H9 (cell line): ENCODE measurements around the gene HS3ST1. TPM values are rescaled to one million over a fixed set of nuclear protein-coding genes. Genes with fewer than 3 reads are reported as not detected.

Experiments
- DNase-seq: peaks from one replicate; pipeline ENCODE4 v3.0.0-alpha.2; 2017
- H2AFZ ChIP-seq: one replicate; pipeline ENCODE4 v1.6.1; 2013; ENCODE audit warnings: mild to moderate bottlenecking, low read length, control low read depth, moderate library complexity
- H2AK5ac ChIP-seq: 2 replicates; pipeline ENCODE4 v1.6.1; 2013; ENCODE audit warnings: low read length, control low read depth, mixed read lengths; ENCODE audit not compliant: insufficient read length
- H2BK120ac ChIP-seq: one replicate; pipeline ENCODE4 v1.6.1; 2013; ENCODE audit warnings: low read depth, mild to moderate bottlenecking, low read length, control low read depth, inconsistent platforms; ENCODE audit not compliant: poor library complexity, severe bottlenecking
- H2BK12ac ChIP-seq: 2 replicates; pipeline ENCODE4 v1.6.1; 2013; ENCODE audit warnings: low read length, control low read depth, mixed read lengths, low read depth; ENCODE audit not compliant: insufficient read length
- H2BK15ac ChIP-seq: 2 replicates; pipeline ENCODE4 v1.6.1; 2013; ENCODE audit warnings: low read depth, low read length, control low read depth
- H2BK20ac ChIP-seq: one replicate; pipeline ENCODE4 v1.6.1; 2013; ENCODE audit warnings: low read depth, mild to moderate bottlenecking, low read length, control low read depth, inconsistent platforms; ENCODE audit not compliant: poor library complexity, severe bottlenecking
- H2BK5ac ChIP-seq: 2 replicates; pipeline ENCODE4 v1.6.1; 2013; ENCODE audit warnings: low read length, control low read depth, mixed read lengths; ENCODE audit not compliant: insufficient read length
- H3K14ac ChIP-seq: 2 replicates; pipeline ENCODE4 v1.6.1; 2013; ENCODE audit warnings: low read length, control low read depth; ENCODE audit not compliant: insufficient read depth
- H3K18ac ChIP-seq: 2 replicates; pipeline ENCODE4 v1.6.1; 2013; ENCODE audit warnings: low read depth, mild to moderate bottlenecking, mixed read lengths, low read length, control low read depth; ENCODE audit not compliant: insufficient read length
- H3K23ac ChIP-seq: 2 replicates; pipeline ENCODE4 v1.6.1; 2013; ENCODE audit warnings: low read length, control low read depth, mixed read lengths, low read depth; ENCODE audit not compliant: insufficient read length
- H3K23me2 ChIP-seq: 2 replicates; pipeline ENCODE4 v1.6.1; 2013; ENCODE audit warnings: low read depth, mild to moderate bottlenecking, mixed read lengths, low read length, control low read depth; ENCODE audit not compliant: insufficient read length, poor library complexity, severe bottlenecking
- H3K27ac ChIP-seq: 2 replicates; pipeline ENCODE4 v1.5.1; 2013; ENCODE audit warnings: low read length, control low read depth, mixed read lengths, low read depth; ENCODE audit not compliant: insufficient read length
- H3K27me3 ChIP-seq: 2 replicates; pipeline ENCODE4 v1.6.1; 2013; ENCODE audit warnings: low read length, control low read depth, inconsistent platforms; ENCODE audit not compliant: insufficient read depth
- H3K4ac ChIP-seq: 2 replicates; pipeline ENCODE4 v1.6.1; 2013; ENCODE audit warnings: low read depth, mild to moderate bottlenecking, control low read depth, inconsistent platforms, low read length, moderate library complexity
- H3K4me1 ChIP-seq: 2 replicates; pipeline ENCODE4 v1.6.1; 2013; ENCODE audit warnings: low read length, control low read depth, inconsistent platforms; ENCODE audit not compliant: insufficient read depth
- H3K4me2 ChIP-seq: 2 replicates; pipeline ENCODE4 v1.6.1; 2013; ENCODE audit warnings: low read length, control low read depth, mixed read lengths; ENCODE audit not compliant: insufficient read length, insufficient read depth
- H3K56ac ChIP-seq: 2 replicates; pipeline ENCODE4 v1.6.1; 2013; ENCODE audit warnings: low read depth, mild to moderate bottlenecking, mixed read lengths, low read length, control low read depth; ENCODE audit not compliant: insufficient read length
- H3K79me1 ChIP-seq: 2 replicates; pipeline ENCODE4 v1.6.1; 2013; ENCODE audit warnings: low read depth, mild to moderate bottlenecking, moderate library complexity, low read length, control low read depth, inconsistent platforms; ENCODE audit not compliant: insufficient read depth, poor library complexity, severe bottlenecking
- H3K79me2 ChIP-seq: 2 replicates; pipeline ENCODE4 v1.6.1; 2013; ENCODE audit warnings: low read length, control low read depth, inconsistent platforms; ENCODE audit not compliant: insufficient read depth
- H3K9ac ChIP-seq: 2 replicates; pipeline ENCODE4 v1.6.1; 2013; ENCODE audit warnings: low read length, control low read depth, mixed read lengths; ENCODE audit not compliant: insufficient read length; ENCODE audit errors: extremely low read depth
- H3K9me3 ChIP-seq: one replicate; pipeline ENCODE4 v1.6.1; 2013; ENCODE audit warnings: low read depth, low read length, inconsistent platforms; ENCODE audit not compliant: control insufficient read depth
- H3T11ph ChIP-seq: one replicate; pipeline ENCODE4 v1.6.1; 2013; ENCODE audit warnings: mild to moderate bottlenecking, low read length, control low read depth, inconsistent platforms
- H4K20me1 ChIP-seq: one replicate; pipeline ENCODE4 v1.6.1; 2013; ENCODE audit not compliant: control insufficient read depth, insufficient read length, insufficient read depth
- H4K5ac ChIP-seq: 2 replicates; pipeline ENCODE4 v1.6.1; 2013; ENCODE audit warnings: low read depth, mild to moderate bottlenecking, mixed read lengths, low read length, control low read depth; ENCODE audit not compliant: insufficient read length
- H4K8ac ChIP-seq: replicated peaks from 2 replicates; pipeline ENCODE4 v1.6.1; 2013; ENCODE audit warnings: low read length, control low read depth, mixed read lengths, low read depth; ENCODE audit not compliant: insufficient read length
- H4K91ac ChIP-seq: 2 replicates; pipeline ENCODE4 v1.6.1; 2013; ENCODE audit warnings: low read depth, mild to moderate bottlenecking, moderate library complexity, mixed read lengths, low read length, control low read depth; ENCODE audit not compliant: insufficient read length
- H3K27ac Mint-ChIP-seq, 3 experiments: 2 replicates in 2 of 3; 3 replicates in 1 of 3; pipeline ENCODE4 v1.8.0; 2020 to 2021; ENCODE audit warnings: mixed read lengths in 3 of 3, mild to moderate bottlenecking in 1 of 3, moderate library complexity in 1 of 3
- H3K27me3 Mint-ChIP-seq: 2 replicates; pipeline ENCODE4 v1.8.0; 2021; ENCODE audit warnings: low read depth, mild to moderate bottlenecking, moderate library complexity, mixed read lengths
- H3K36me3 Mint-ChIP-seq, 3 experiments: 2 replicates in 2 of 3; 3 replicates in 1 of 3; pipeline ENCODE4 v1.8.0; 2020 to 2021; ENCODE audit warnings: low read depth in 3 of 3, mixed read lengths in 3 of 3; ENCODE audit not compliant: insufficient read depth in 1 of 3
- H3K4me1 Mint-ChIP-seq, 2 experiments: 2 replicates each; pipeline ENCODE4 v1.8.0; 2020; ENCODE audit warnings: mixed read lengths in 2 of 2
- H3K4me3 Mint-ChIP-seq, 2 experiments: 2 replicates in 1 of 2; 3 replicates in 1 of 2; pipeline ENCODE4 v1.8.0; 2020 to 2021; ENCODE audit warnings: mild to moderate bottlenecking in 2 of 2, mixed read lengths in 2 of 2, moderate library complexity in 1 of 2
- H3K9me3 Mint-ChIP-seq, 2 experiments: 2 replicates in 1 of 2; 3 replicates in 1 of 2; pipeline ENCODE4 v1.8.0; 2020; ENCODE audit warnings: mild to moderate bottlenecking in 2 of 2, mixed read lengths in 2 of 2, moderate library complexity in 1 of 2
- WGBS: extraction: QIAGEN DNeasy Blood & Tissue Kit; methylation state at CpG from one replicate; pipeline ENCODE4 v1.1.7; 2013; ENCODE audit warnings: missing lambda C conversion rate, low lambda C conversion rate, mixed read lengths; ENCODE audit not compliant: insufficient read length; ENCODE audit errors: extremely low coverage; 5-methylcytosine and 5-hydroxymethylcytosine counted together
- total RNA-seq: library from RNA; stranded (reverse); gene quantifications from 2 replicates; pipeline ENCODE4 v1.2.1, GENCODE V29; 2021
- TF ChIP-seq, protein P1 (sequence below): fragments of 200-600 bp; sonication (generic); conservative IDR thresholded peaks from 3 replicates; pipeline ENCODE4 v1.8.0; 2021; ENCODE audit warnings: antibody characterized with exemption, mild to moderate bottlenecking

Gene HS3ST1
- total RNA-seq, 1 experiment from 2014 or later, result 0.04 TPM

DNA sequence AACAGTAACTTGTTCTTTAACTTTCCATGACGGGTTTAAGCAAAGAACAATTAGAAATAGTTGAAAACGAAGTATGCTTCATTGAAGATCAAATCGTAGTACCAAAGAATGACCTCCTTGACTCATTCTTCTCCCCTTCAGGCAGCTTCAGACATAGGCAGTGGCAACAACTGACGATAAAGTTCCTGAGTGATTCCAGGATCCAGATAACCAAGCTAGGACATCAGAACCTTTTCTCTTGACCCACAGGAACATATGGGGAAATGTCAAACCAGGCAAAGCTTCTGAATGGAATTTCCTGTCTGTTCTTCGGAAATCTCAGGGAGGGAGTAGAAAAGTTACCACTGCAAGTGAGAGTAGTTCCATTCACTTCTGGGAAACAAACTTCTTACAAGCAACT is 74.2 kb downstream of the HS3ST1 start:
- H3K56ac ChIP-seq, result no peak overlapping the region
- no peak overlapping the region for H2BK120ac ChIP-seq
- no peak overlapping the region for H3T11ph ChIP-seq
- no peaks in the 10 kb centered on the region for H3K27me3 ChIP-seq
- peaks cover 3 to 11% of the 10 kb centered on the region in 2 experiments; a peak in 2 of 4 replicates for H3K4me1 Mint-ChIP-seq
- no peak overlapping the region for H3K4ac ChIP-seq
- H3K23ac ChIP-seq, result no peak overlapping the region
- H4K20me1 ChIP-seq, result no peaks in the 10 kb centered on the region
- H4K8ac ChIP-seq, result no peak overlapping the region
- no peak overlapping the region for H3K27ac ChIP-seq
- no peak overlapping the region for H3K14ac ChIP-seq
- H3K79me1 ChIP-seq, result no peaks in the 10 kb centered on the region
- H3K4me1 ChIP-seq, result no peaks in the 10 kb centered on the region
- no peaks in the 10 kb centered on the region for H3K23me2 ChIP-seq
- no peak overlapping the region for H4K91ac ChIP-seq
- H2BK12ac ChIP-seq, result no peak overlapping the region
- WGBS, result no CpG with 5 or more reads among the region's 5 CpGs
- no peak overlapping the region for H2BK5ac ChIP-seq
- H4K5ac ChIP-seq, result no peak overlapping the region
- H3K36me3 Mint-ChIP-seq, result peaks cover 4 to 5% (median 4%) of the 10 kb centered on the region in 3 experiments; a peak in 3 of 7 replicates
- peaks cover 4 to 9% of the 10 kb centered on the region in 2 experiments; a peak in 4 of 5 replicates for H3K9me3 Mint-ChIP-seq
- no peak overlapping the region for H3K4me3 Mint-ChIP-seq
- H3K9me3 ChIP-seq, result no peaks in the 10 kb centered on the region
- H2AK5ac ChIP-seq, result no peak overlapping the region
- no peak overlapping the region for H3K18ac ChIP-seq
- H2AFZ ChIP-seq, result no peak overlapping the region
- no peak overlapping the region for H2BK20ac ChIP-seq
- TF ChIP-seq, protein P1, sequence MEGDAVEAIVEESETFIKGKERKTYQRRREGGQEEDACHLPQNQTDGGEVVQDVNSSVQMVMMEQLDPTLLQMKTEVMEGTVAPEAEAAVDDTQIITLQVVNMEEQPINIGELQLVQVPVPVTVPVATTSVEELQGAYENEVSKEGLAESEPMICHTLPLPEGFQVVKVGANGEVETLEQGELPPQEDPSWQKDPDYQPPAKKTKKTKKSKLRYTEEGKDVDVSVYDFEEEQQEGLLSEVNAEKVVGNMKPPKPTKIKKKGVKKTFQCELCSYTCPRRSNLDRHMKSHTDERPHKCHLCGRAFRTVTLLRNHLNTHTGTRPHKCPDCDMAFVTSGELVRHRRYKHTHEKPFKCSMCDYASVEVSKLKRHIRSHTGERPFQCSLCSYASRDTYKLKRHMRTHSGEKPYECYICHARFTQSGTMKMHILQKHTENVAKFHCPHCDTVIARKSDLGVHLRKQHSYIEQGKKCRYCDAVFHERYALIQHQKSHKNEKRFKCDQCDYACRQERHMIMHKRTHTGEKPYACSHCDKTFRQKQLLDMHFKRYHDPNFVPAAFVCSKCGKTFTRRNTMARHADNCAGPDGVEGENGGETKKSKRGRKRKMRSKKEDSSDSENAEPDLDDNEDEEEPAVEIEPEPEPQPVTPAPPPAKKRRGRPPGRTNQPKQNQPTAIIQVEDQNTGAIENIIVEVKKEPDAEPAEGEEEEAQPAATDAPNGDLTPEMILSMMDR, result no peak
- no peak overlapping the region for H3K4me2 ChIP-seq
- no peak for DNase-seq
- no peaks in the 10 kb centered on the region for H3K79me2 ChIP-seq
- H2BK15ac ChIP-seq, result no peak overlapping the region
- H3K27ac Mint-ChIP-seq, result no peak overlapping the region
- no peak overlapping the region for H3K9ac ChIP-seq
- H3K27me3 Mint-ChIP-seq, result no peaks in the 10 kb centered on the region
